RWPE2 (cell line): ENCODE results near the gene KAZALD1.

Experiments
- ATAC-seq: fragments of 200-7000 bp; cut with Tn5 transposase; 3 replicates; pipeline ENCODE4 v1.9.1; 2021; ENCODE audit warnings: low read depth
- DNase-seq: peaks from one replicate; pipeline ENCODE4 v3.0.0-alpha.2; 2020; ENCODE audit warnings: low spot score
- H3K27ac ChIP-seq: fragments of 450-650 bp; 2 replicates; pipeline ENCODE4 v1.5.1; 2017; ENCODE audit warnings: mild to moderate bottlenecking; ENCODE audit not compliant: poor library complexity, severe bottlenecking
- H3K27me3 ChIP-seq: fragments of 250-450 bp; sonication (Bioruptor Pico); 2 replicates; pipeline ENCODE4 v1.5.1; 2021; ENCODE audit warnings: mild to moderate bottlenecking, moderate library complexity; ENCODE audit not compliant: insufficient read depth, poor library complexity, severe bottlenecking
- H3K36me3 ChIP-seq: fragments of 250-450 bp; sonication (Bioruptor Pico); 2 replicates; pipeline ENCODE4 v1.5.1; 2020; ENCODE audit warnings: low read depth, mild to moderate bottlenecking, moderate library complexity
- H3K4me1 ChIP-seq: fragments of 250-450 bp; sonication (Bioruptor Pico); 2 replicates; pipeline ENCODE4 v1.5.1; 2021; ENCODE audit warnings: mild to moderate bottlenecking, moderate library complexity; ENCODE audit not compliant: insufficient read depth, poor library complexity, severe bottlenecking
- H3K4me3 ChIP-seq: fragments of 250-450 bp; sonication (Bioruptor Pico); 2 replicates; pipeline ENCODE4 v1.5.1; 2021; ENCODE audit warnings: mild to moderate bottlenecking, moderate library complexity; ENCODE audit not compliant: severe bottlenecking
- H3K9me3 ChIP-seq: fragments of 250-450 bp; sonication (Bioruptor Pico); 2 replicates; pipeline ENCODE4 v1.5.1; 2021; ENCODE audit warnings: mild to moderate bottlenecking, moderate library complexity; ENCODE audit not compliant: severe bottlenecking
- CTCF ChIP-seq: fragments of 450-650 bp; IDR thresholded peaks from one replicate; pipeline ENCODE4 v1.5.1; 2017; ENCODE audit warnings: mild to moderate bottlenecking, moderate library complexity; ENCODE audit not compliant: poor library complexity, severe bottlenecking

The KAZALD1 gene

GRCh38 chr10:101063050-101063525, 1.3 kb downstream of the KAZALD1 start:
- H3K4me1 ChIP-seq, result peaks cover 5% of the 10 kb centered on the region
- DNase-seq, result no peak

GRCh38 chr10:101063548-101064414, 2.0 kb downstream of the KAZALD1 start:
- ATAC-seq (no peak), DNase-seq (no peak)
- no peaks in the 10 kb centered on the region for H3K27me3 ChIP-seq
- no peaks in the 10 kb centered on the region; the same call in 1 of the 2 replicates for H3K36me3 ChIP-seq
- H3K27ac ChIP-seq, result no peak overlapping the region
- no peak for TF ChIP-seq CTCF
- H3K9me3 ChIP-seq, result no peaks in the 10 kb centered on the region
- H3K4me1 ChIP-seq, result peaks cover 5% of the 10 kb centered on the region
- H3K4me3 ChIP-seq, result no peak overlapping the region

More at GRCh38 chr10:101063050-101063525, 1.3 kb downstream of the KAZALD1 start:
- Histone ChIP-seq H3K27ac (no peak overlapping the region), H3K27me3 (no peaks in the 10 kb centered on the region), H3K36me3 (no peaks in the 10 kb centered on the region; the same call in 1 of the 2 replicates), H3K4me3 (no peak overlapping the region), H3K9me3 (no peaks in the 10 kb centered on the region)
- no peak for TF ChIP-seq CTCF
- ATAC-seq, result no peak

DNA sequence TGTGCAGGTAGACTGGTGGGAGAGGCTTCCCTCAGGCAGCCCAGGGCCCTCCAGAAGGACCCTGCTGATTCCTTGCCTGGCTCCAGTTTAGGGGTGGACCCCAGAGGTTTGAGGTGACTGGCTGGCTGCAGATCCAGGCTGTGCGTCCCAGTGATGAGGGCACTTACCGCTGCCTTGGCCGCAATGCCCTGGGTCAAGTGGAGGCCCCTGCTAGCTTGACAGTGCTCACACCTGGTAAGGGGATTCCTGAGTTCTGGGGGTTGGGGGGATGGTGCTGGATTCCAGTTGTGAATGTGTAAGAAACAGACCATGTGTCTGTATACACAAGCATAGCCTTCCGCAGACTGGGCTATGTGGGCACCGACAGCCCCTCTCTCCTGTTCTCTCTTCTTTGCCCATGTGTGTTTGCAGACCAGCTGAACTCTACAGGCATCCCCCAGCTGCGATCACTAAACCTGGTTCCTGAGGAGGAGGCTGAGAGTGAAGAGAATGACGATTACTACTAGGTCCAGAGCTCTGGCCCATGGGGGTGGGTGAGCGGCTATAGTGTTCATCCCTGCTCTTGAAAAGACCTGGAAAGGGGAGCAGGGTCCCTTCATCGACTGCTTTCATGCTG, 2.7 kb downstream of the KAZALD1 start:
- Histone ChIP-seq H3K4me1 (peaks cover under 1% of the 10 kb centered on the region), H3K9me3 (no peaks in the 10 kb centered on the region), H3K27me3 (no peaks in the 10 kb centered on the region), H3K36me3 (no peaks in the 10 kb centered on the region), H3K27ac (no peak overlapping the region), H3K4me3 (no peak overlapping the region)
- ATAC-seq (no peak), DNase-seq (no peak)
- TF ChIP-seq CTCF, result no peak

- H3K4me3 ChIP-seq, result peak overlapping the region; percentile 35
- H3K4me1 ChIP-seq, result no peaks in the 10 kb centered on the region
- H3K36me3 ChIP-seq, result no peaks in the 10 kb centered on the region
- no peaks in the 10 kb centered on the region for H3K9me3 ChIP-seq
- TF ChIP-seq CTCF, result no peak
- ATAC-seq (no peak), DNase-seq (no peak)
- H3K27me3 ChIP-seq, result no peaks in the 10 kb centered on the region
- peak overlapping the region; percentile 36 for H3K27ac ChIP-seq
These were observed 3.8 kb downstream of the KAZALD1 start for GRCh38 chr10:101065481-101066145.
